HG03039 (cell line): ENCODE data around the gene KCNN3.

ENCODE experiments used
- ATAC-seq: cut with Tn5 transposase; IDR thresholded peaks from one replicate; pipeline ENCODE4 v1.9.1; 2021; ENCODE audit warnings: mild to moderate bottlenecking, moderate library complexity; ENCODE audit not compliant: unreplicated experiment

KCNN3 gene

GRCh38 chr1:154861607-154862094, 8.4 kb downstream of the KCNN3 start:
- no peak for ATAC-seq

- ATAC-seq, result peak; percentile 45
Measured at GRCh38 chr1:154860156-154860870, 9.8 kb downstream of the KCNN3 start.

GRCh38 chr1:154859786-154860155, 10.3 kb downstream of the KCNN3 start:
- no peak for ATAC-seq

- no peak for ATAC-seq
Measured at GRCh38 chr1:154859151-154859785, 10.8 kb downstream of the KCNN3 start.

GRCh38 chr1:154857441-154858215, 12.5 kb downstream of the KCNN3 start:
- no peak for ATAC-seq

- ATAC-seq, result no peak
Measured at GRCh38 chr1:154857022-154857421, 13.1 kb downstream of the KCNN3 start.

- no peak for ATAC-seq
Measured at GRCh38 chr1:154856544-154856943, 13.5 kb downstream of the KCNN3 start.

- no peak for ATAC-seq
Measured at GRCh38 chr1:154856049-154856448, 14.0 kb downstream of the KCNN3 start.

GRCh38 chr1:154855186-154855851, 14.8 kb downstream of the KCNN3 start:
- no peak for ATAC-seq

- no peak for ATAC-seq
Measured at GRCh38 chr1:154852845-154853244, 17.2 kb downstream of the KCNN3 start.

GRCh38 chr1:154851392-154852177, 18.5 kb downstream of the KCNN3 start:
- no peak for ATAC-seq

GRCh38 chr1:154849645-154850131, 20.4 kb downstream of the KCNN3 start:
- ATAC-seq, result no peak

GRCh38 chr1:154848983-154849382, 21.1 kb downstream of the KCNN3 start:
- no peak for ATAC-seq

GRCh38 chr1:154847891-154848290, 22.2 kb downstream of the KCNN3 start:
- no peak for ATAC-seq

GRCh38 chr1:154846565-154847442, 23.3 kb downstream of the KCNN3 start:
- ATAC-seq, result no peak

- ATAC-seq, result no peak
Measured at GRCh38 chr1:154845879-154846278, 24.2 kb downstream of the KCNN3 start.

GRCh38 chr1:154845174-154845573, 24.9 kb downstream of the KCNN3 start:
- ATAC-seq, result no peak

- no peak for ATAC-seq
Measured at GRCh38 chr1:154844297-154844681, 25.8 kb downstream of the KCNN3 start.

- no peak for ATAC-seq
Measured at GRCh38 chr1:154843636-154844296, 26.3 kb downstream of the KCNN3 start.
